GM18867 (cell line): ENCODE measurements around the gene GC.
A peak's percentile ranks its signal among the peaks of the same experiment; 100 is the strongest.
"Not testable (repeated sequence)": the region's sequence is repeated elsewhere in the genome, so short reads cannot be mapped to it uniquely, and the experiment has no call there.

Experiments
- ATAC-seq: cut with Tn5 transposase; IDR thresholded peaks from one replicate; pipeline ENCODE4 v1.9.1; 2021; ENCODE audit warnings: mild to moderate bottlenecking, moderate library complexity; ENCODE audit not compliant: unreplicated experiment

Gene GC

GRCh38 chr4:71783972-71784371 is at the start of gene GC:
Gene GC, minus strand, starts transcription at chr4:71784079. Its CDS starts 61 bp downstream, at chr4:71784018.
- no peak for ATAC-seq

GRCh38 chr4:71833232-71833900 is 49.5 kb upstream of the GC start:
- ATAC-seq, result no peak

GRCh38 chr4:71832049-71832448 is 48.2 kb upstream of the GC start:
- ATAC-seq, result no peak

- ATAC-seq, result peak; percentile 98
Observed at GRCh38 chr4:71830497-71831190, 46.8 kb upstream of the GC start.

GRCh38 chr4:71828470-71828869 is 44.6 kb upstream of the GC start:
- ATAC-seq, result no peak

GRCh38 chr4:71827826-71828225 is 43.9 kb upstream of the GC start:
- no peak for ATAC-seq

- no peak for ATAC-seq
Observed at GRCh38 chr4:71816676-71817303, 32.9 kb upstream of the GC start.

- no peak for ATAC-seq
Observed at GRCh38 chr4:71814433-71814832, 30.6 kb upstream of the GC start.

- not testable (repeated sequence) for ATAC-seq
Observed at GRCh38 chr4:71809805-71810204, 25.9 kb upstream of the GC start.

- ATAC-seq, result no peak
Observed at GRCh38 chr4:71807469-71807868, 23.6 kb upstream of the GC start.

- ATAC-seq, result not testable (repeated sequence)
Observed at GRCh38 chr4:71805230-71805629, 21.4 kb upstream of the GC start.

- ATAC-seq, result not testable (repeated sequence)
Observed at GRCh38 chr4:71804017-71804697, 20.3 kb upstream of the GC start.

GRCh38 chr4:71785959-71786358 is 2.1 kb upstream of the GC start:
- no peak for ATAC-seq

GRCh38 chr4:71784569-71785197 is 804 bp upstream of the GC start:
- ATAC-seq, result no peak

- no peak for ATAC-seq
Observed at GRCh38 chr4:71777891-71778290, 6.0 kb downstream of the GC start.

- no peak for ATAC-seq
Observed at GRCh38 chr4:71775449-71775848, 8.4 kb downstream of the GC start.

GRCh38 chr4:71774136-71774535 is 9.7 kb downstream of the GC start:
- ATAC-seq, result no peak

- no peak for ATAC-seq
Observed at GRCh38 chr4:71773004-71773403, 10.9 kb downstream of the GC start.

GRCh38 chr4:71772592-71772991 is 11.3 kb downstream of the GC start:
- ATAC-seq, result no peak

GRCh38 chr4:71771613-71772012 is 12.3 kb downstream of the GC start:
- no peak for ATAC-seq

- no peak for ATAC-seq
Observed at GRCh38 chr4:71769434-71769833, 14.4 kb downstream of the GC start.
